Activated CD8-positive, alpha-beta T cell treated with anti-CD3 and anti-CD28 coated beads for 36 hours (primary cell): ENCODE results near the gene CNN2. TPM values are rescaled to one million over a fixed set of nuclear protein-coding genes. Genes with fewer than 3 reads are reported as not detected.
A peak's percentile ranks its signal among the peaks of the same experiment; 100 is the strongest.

Source experiments
- ATAC-seq: fragments of 200-7000 bp; cut with Tn5 transposase; one replicate; pipeline ENCODE4 v1.10.0; 2021; ENCODE audit warnings: mild to moderate bottlenecking, moderate library complexity
- CTCF ChIA-PET: fragments of 350-600 bp; sonication (Branson Sonifier 250); formaldehyde crosslinking; loops from one replicate; lab custom pipeline; 2021; ENCODE audit warnings: antibody characterized with exemption; lab: Charles Lee
- POLR2A ChIA-PET: fragments of 350-600 bp; sonication (Branson Sonifier 250); formaldehyde crosslinking; loops from one replicate; lab custom pipeline; 2021; ENCODE audit warnings: antibody characterized with exemption; lab: Charles Lee
- DNase-seq: peaks from one replicate; pipeline ENCODE4 v3.0.0-alpha.2; 2020
- H3K27ac Mint-ChIP-seq: one replicate; pipeline ENCODE4 v1.8.0; 2021; ENCODE audit warnings: mild to moderate bottlenecking, mixed read lengths
- H3K27me3 Mint-ChIP-seq: one replicate; pipeline ENCODE4 v1.8.0; 2021; ENCODE audit warnings: mixed read lengths
- H3K36me3 Mint-ChIP-seq: one replicate; pipeline ENCODE4 v1.8.0; 2021; ENCODE audit warnings: low read depth, mixed read lengths
- H3K4me1 Mint-ChIP-seq: one replicate; pipeline ENCODE4 v1.8.0; 2021; ENCODE audit warnings: low read depth, mixed read lengths
- H3K4me3 Mint-ChIP-seq: one replicate; pipeline ENCODE4 v1.8.0; 2021; ENCODE audit warnings: mild to moderate bottlenecking, moderate library complexity, mixed read lengths
- H3K9me3 Mint-ChIP-seq: one replicate; pipeline ENCODE4 v1.8.0; 2021; ENCODE audit warnings: mixed read lengths
- CTCF ChIP-seq: fragments of 200-600 bp; IDR thresholded peaks from one replicate; pipeline ENCODE4 v1.8.0; 2022; ENCODE audit warnings: antibody characterized with exemption, mild to moderate bottlenecking
- intact Hi-C: fragments of 100-400 bp; cut with micrococcal nuclease; formaldehyde crosslinking; loops from one replicate; pipeline ENCODE4 v1.10.0; 2022
- total RNA-seq, 2 experiments: library from RNA; stranded (reverse); gene quantifications; one replicate each; pipeline ENCODE4 v1.2.3, GENCODE V29; 2021

Gene CNN2
- total RNA-seq: 10 to 100 TPM; 97.4 to 98.3 TPM

DNA sequence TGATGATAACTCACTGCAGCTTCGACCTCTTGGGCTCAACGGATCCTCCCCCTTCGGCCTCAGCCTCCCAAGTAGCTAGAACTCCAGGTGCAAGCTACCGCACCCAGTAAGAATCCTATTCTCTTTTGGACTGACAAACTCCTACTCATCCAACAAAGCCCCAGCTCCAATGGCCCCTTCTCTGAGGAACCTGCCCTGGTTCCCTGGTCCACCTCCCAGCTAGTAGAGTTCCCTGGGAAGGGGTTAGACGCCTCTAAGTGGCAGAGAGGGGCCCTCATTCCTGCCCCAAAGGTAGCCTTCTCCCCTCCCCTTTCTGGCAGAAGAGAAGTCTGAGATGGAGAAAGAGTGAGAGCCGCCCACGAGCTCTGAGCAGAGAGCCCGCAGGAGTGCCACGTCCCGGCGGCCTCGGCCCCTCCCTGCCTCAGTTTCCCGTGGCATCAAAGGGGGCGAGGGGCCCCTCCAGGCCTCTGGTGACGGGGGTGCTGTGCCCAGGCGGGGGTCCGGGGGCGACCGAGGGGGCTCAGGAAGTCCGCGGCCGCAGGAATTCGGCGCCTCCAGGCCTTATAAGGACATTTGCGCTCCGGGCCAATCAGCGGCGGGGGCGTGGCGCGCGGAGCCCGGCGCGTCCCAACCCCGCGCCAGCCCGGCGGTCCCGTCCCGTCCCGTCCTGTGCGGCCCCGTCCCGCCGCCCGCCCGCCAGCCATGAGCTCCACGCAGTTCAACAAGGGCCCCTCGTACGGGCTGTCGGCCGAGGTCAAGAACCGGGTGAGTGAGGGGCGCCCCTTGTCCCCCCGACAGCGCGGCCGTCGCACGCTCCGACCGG is at the start of gene CNN2:
Gene CNN2 (plus strand): TSS at position 649 of the 823 bp plus-strand sequence. CDS start 54 bp downstream, at position 703.
- POLR2A ChIA-PET: interaction anchor here (0.6 to 8.0 kb wide), 12 partner anchors 13 to 371 kb away, joined by 3 to 68 read pairs (median 4); partner anchors contain the start of genes ABCA7, ARHGAP45, GPX4 and MED16
- Mint-ChIP-seq H3K36me3 (peaks cover 12% of the 10 kb centered on the region), H3K4me3 (peak within 1 kb of the TSS; percentile 89), H3K27ac (peak within 1 kb of the TSS; percentile 90), H3K27me3 (no peaks in the 10 kb centered on the region), H3K9me3 (no peaks in the 10 kb centered on the region), H3K4me1 (peaks cover 31% of the 10 kb centered on the region)
- DNase-seq: peak; percentile 79
- CTCF ChIA-PET: interaction anchor here (0.8 to 3.3 kb wide), 6 partner anchors 11 to 230 kb away, joined by 3 to 14 read pairs (median 4); no protein-coding TSS in a partner anchor
- intact Hi-C loops: loop anchor here (5.0 kb wide), 1 partner anchor 51 kb away; no protein-coding TSS in a partner anchor
- peak; percentile 47 for ATAC-seq
- no peak for TF ChIP-seq CTCF

GRCh38 chr19:977058-977464 is 49.3 kb upstream of the CNN2 start:
- no peak for TF ChIP-seq CTCF
- DNase-seq (no peak), ATAC-seq (no peak)
- ChIA-PET CTCF (interaction anchor here (1.6 kb wide), 1 partner anchor 113 kb away, joined by 3 read pairs; no protein-coding TSS in a partner anchor), POLR2A (interaction anchor here (0.6 to 1.5 kb wide), 2 partner anchors 35 to 52 kb away, joined by 3 to 4 read pairs; no protein-coding TSS in a partner anchor)
- Mint-ChIP-seq H3K9me3 (peaks cover 4% of the 10 kb centered on the region), H3K36me3 (peaks cover 4% of the 10 kb centered on the region), H3K4me3 (no peak overlapping the region), H3K4me1 (no peaks in the 10 kb centered on the region), H3K27me3 (no peaks in the 10 kb centered on the region), H3K27ac (no peak overlapping the region)
- intact Hi-C loops: no loop called here

DNA sequence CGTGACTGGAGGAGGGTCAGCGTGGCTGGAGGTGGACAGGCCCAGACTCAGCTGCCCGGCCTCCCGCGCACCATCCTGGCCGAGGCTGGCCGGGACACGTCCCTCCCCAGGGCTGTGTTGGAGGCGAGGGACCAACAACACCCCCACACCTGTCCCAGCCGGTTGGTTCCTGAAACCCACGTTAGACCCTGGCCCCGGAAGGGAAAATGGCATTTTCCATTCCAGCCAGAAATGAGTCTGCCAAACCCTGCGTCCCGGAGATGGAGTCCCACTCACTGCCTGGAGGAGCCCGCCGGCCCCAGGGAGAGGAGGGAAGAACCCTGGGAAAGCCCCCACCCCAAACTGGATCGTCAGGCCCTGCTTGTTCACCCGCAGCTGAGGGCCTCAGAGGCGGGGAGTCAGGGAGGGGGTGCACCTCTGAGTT is 47.1 kb upstream of the CNN2 start:
- Mint-ChIP-seq H3K4me1 (peaks cover 6% of the 10 kb centered on the region), H3K9me3 (no peaks in the 10 kb centered on the region), H3K4me3 (no peak overlapping the region), H3K27ac (no peak overlapping the region), H3K27me3 (no peaks in the 10 kb centered on the region), H3K36me3 (no peaks in the 10 kb centered on the region)
- no peak for TF ChIP-seq CTCF
- intact Hi-C loops: no loop called here
- ATAC-seq (no peak), DNase-seq (no peak)
- ChIA-PET POLR2A (no interaction called here), CTCF (interaction anchor here (1.6 kb wide), 1 partner anchor 116 kb away, joined by 5 read pairs; no protein-coding TSS in a partner anchor)

DNA sequence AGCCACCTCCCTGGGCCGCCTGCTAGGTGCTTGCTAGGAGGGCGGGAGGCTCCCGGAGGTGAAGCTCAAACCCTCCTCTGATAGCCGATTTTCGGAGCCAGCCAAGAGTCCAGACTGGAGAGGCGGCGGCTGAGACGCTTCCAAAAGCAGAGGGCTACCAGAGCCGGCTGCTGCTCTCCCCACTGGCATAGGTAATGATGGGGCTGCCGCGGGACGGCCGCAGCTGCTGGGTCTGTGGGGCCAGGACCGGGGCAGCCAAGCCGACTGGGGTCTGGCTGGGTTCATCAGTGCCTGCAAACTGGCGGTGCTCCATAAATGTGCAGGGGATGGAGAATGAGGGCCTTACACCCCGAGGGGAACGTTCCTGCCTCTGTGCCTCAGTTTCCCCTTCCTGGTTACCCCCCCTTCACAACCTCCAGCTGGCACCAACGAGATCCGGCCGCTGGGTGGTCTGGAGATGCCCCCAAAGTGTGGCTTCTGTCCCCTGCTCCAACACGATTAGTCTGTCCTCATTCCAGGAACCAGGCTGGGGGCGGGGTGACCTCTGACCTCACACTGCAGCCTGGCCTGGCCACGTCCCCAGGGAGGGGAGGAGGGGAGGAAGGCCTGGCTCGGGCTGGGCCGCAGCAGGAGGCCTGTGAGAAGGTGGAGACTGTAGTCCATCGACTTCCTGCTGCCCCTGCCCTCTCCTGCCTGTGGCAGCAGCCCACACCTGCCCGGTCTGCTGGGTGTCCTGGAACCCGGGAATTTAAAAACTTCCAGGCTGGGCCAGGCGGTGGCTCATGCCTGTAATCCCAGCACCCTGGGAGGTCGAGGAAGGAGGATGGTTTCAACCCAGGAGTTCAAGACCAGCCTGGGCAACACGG is 46.0 kb upstream of the CNN2 start:
- H3K4me1 Mint-ChIP-seq: peaks cover 12% of the 10 kb centered on the region
- no peak for ATAC-seq
- no peak for TF ChIP-seq CTCF
- H3K27me3 Mint-ChIP-seq: no peaks in the 10 kb centered on the region
- no peak for DNase-seq
- H3K36me3 Mint-ChIP-seq: no peaks in the 10 kb centered on the region
- intact Hi-C loops: loop anchor here (5.0 kb wide), 1 partner anchor 123 kb away; the partner anchor contains the start of gene CFD
- H3K9me3 Mint-ChIP-seq: no peaks in the 10 kb centered on the region
- ChIA-PET POLR2A (no interaction called here), CTCF (interaction anchor here (1.5 to 5.5 kb wide), 4 partner anchors 59 to 223 kb away, joined by 3 to 127 read pairs (median 5); no protein-coding TSS in a partner anchor)
- H3K4me3 Mint-ChIP-seq: no peak overlapping the region
- H3K27ac Mint-ChIP-seq: no peak overlapping the region
